ENCODE measurements around the gene MAGI3.

MAGI3 gene

DNA sequence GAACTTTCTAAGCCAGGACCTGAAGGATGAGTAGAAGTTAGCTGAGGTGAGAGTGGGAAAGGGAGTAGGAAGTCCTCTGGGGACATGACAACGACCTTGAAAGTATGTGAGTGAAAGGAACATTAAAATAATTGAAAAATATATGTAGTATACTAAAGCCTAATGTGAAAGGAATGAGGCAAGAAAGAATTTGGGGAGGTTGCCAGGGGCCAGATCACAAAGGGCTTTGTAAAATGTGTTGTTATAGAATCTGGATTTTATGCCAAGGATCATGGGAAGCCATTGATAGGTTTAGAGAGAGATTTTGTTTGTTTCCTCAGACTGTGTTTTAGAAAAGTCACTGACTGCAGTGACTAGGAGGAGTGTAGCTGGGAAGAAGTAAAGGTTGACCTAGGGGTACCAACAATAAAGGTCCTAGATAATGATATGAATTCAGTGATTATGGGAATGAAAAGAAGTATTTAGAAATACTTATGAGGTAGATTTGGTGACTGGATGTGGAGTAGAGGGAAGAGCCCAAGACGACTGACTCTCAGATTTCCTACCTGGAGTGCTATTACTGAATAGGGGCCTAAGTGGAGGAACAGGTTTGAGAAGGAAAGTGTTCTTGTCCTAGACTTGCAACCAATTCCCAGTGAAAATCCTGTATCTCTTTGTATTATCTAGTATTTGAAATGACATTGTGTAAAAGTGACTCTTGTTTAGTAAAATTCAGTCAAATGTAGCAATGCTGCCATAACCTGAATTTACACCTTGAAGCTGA, 189.1 kb downstream of the MAGI3 start:
- no peak overlapping the region for H3K4ac ChIP-seq (ENCODE audit: low read length)
- no peak overlapping the region for H3K4me2 ChIP-seq (ENCODE audit: insufficient read depth, low read length, poor library complexity, severe bottlenecking)
- no peaks in the 10 kb centered on the region for H3K27me3 ChIP-seq (ENCODE audit: control insufficient read depth in 3 of 3, insufficient read depth in 3 of 3, low read depth in 1 of 3, low read length in 3 of 3)
- H3K18ac ChIP-seq (ENCODE audit: low read length), result no peak overlapping the region
- H3K23ac ChIP-seq (ENCODE audit: low read depth, low read length, poor library complexity), result no peak overlapping the region
- H3K27ac ChIP-seq (replicated peaks; ENCODE audit: low read length), result no peak overlapping the region
- H2BK120ac ChIP-seq (ENCODE audit: low read depth, low read length), result no peak overlapping the region
- no peak overlapping the region for H3K9ac ChIP-seq (ENCODE audit: low read depth, low read length, poor library complexity)
- no peak overlapping the region for H4K8ac ChIP-seq (ENCODE audit: low read depth, low read length)
- no peak overlapping the region for H2BK12ac ChIP-seq (ENCODE audit: low read length)
- H3K36me3 ChIP-seq (replicated peaks in 1 of 2; ENCODE audit: control insufficient read depth in 2 of 2, insufficient read depth in 2 of 2, low read length in 2 of 2), result no peaks in the 10 kb centered on the region
- H2AFZ ChIP-seq (ENCODE audit: low read length), result no peak overlapping the region
- no peak for DNase-seq (ENCODE audit: low spot score)
- no peak overlapping the region for H3K14ac ChIP-seq (ENCODE audit: low read length)
- H2AK5ac ChIP-seq (ENCODE audit: low read depth, low read length), result no peak overlapping the region
- no peak overlapping the region for H2BK5ac ChIP-seq (ENCODE audit: low read length)
- no CpG with 5 or more reads among the region's 2 CpGs for WGBS, 2 donors (ENCODE audit: extremely low coverage in 2 of 2, insufficient read length in 2 of 2, insufficient replicate concordance in 1 of 2)
- no peak overlapping the region for H2BK15ac ChIP-seq (ENCODE audit: low read length)
- no peak overlapping the region for H3K4me3 ChIP-seq (ENCODE audit: low read length in 2 of 2)
- H3K79me1 ChIP-seq (ENCODE audit: low read depth, low read length), result no peaks in the 10 kb centered on the region
- H3K4me1 ChIP-seq (ENCODE audit: control insufficient read depth in 2 of 2, insufficient read depth in 1 of 2, low read depth in 1 of 2, low read length in 2 of 2), result no peaks in the 10 kb centered on the region
- H4K91ac ChIP-seq (ENCODE audit: low read depth, low read length, poor library complexity), result no peak overlapping the region
- no peaks in the 10 kb centered on the region for H3K9me3 ChIP-seq (replicated peaks in 1 of 2; ENCODE audit: control insufficient read depth in 2 of 2, insufficient read depth in 1 of 2, low read depth in 1 of 2, low read length in 2 of 2)

DNA sequence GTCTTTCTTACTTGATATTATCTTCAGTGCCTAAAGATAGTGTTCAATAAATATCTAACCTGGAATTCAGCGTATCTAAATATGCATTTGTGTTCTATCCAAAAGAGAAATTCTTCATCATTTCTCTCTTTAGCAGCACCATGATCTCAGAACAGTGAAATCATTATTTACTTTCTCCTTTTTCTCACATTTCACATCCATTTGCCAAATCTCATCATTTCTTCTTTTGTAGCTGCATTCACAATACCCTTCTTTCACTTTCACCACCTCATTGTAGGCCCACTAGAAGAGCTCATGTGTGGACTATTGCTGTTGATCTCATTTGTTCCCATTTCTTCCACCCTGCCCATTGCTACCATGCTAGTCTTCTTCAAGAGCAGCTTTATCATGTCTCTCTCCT, 191.0 kb downstream of the MAGI3 start:
- Histone ChIP-seq H3K36me3 (replicated peaks in 1 of 2; ENCODE audit: control insufficient read depth in 2 of 2, insufficient read depth in 2 of 2, low read length in 2 of 2) (peaks cover 0 to 8% of the 10 kb centered on the region in 2 donors), H2BK5ac (ENCODE audit: low read length) (no peak overlapping the region), H4K91ac (ENCODE audit: low read depth, low read length, poor library complexity) (no peak overlapping the region), H3K4me2 (ENCODE audit: insufficient read depth, low read length, poor library complexity, severe bottlenecking) (no peak overlapping the region), H3K9ac (ENCODE audit: low read depth, low read length, poor library complexity) (no peak overlapping the region), H3K14ac (ENCODE audit: low read length) (no peak overlapping the region), H3K4ac (ENCODE audit: low read length) (no peak overlapping the region), H3K27ac (replicated peaks; ENCODE audit: low read length) (no peak overlapping the region), H3K23ac (ENCODE audit: low read depth, low read length, poor library complexity) (no peak overlapping the region), H2BK120ac (ENCODE audit: low read depth, low read length) (no peak overlapping the region), H3K79me1 (ENCODE audit: low read depth, low read length) (no peaks in the 10 kb centered on the region), H2BK12ac (ENCODE audit: low read length) (no peak overlapping the region), H3K9me3 (replicated peaks in 1 of 2; ENCODE audit: control insufficient read depth in 2 of 2, insufficient read depth in 1 of 2, low read depth in 1 of 2, low read length in 2 of 2) (no peaks in the 10 kb centered on the region), H2AK5ac (ENCODE audit: low read depth, low read length) (no peak overlapping the region), H3K18ac (ENCODE audit: low read length) (no peak overlapping the region), H3K4me3 (ENCODE audit: low read length in 2 of 2) (no peak overlapping the region), H2BK15ac (ENCODE audit: low read length) (no peak overlapping the region), H3K27me3 (ENCODE audit: control insufficient read depth in 3 of 3, insufficient read depth in 3 of 3, low read depth in 1 of 3, low read length in 3 of 3) (no peaks in the 10 kb centered on the region), H2AFZ (ENCODE audit: low read length) (no peak overlapping the region), H3K4me1 (ENCODE audit: control insufficient read depth in 2 of 2, insufficient read depth in 1 of 2, low read depth in 1 of 2, low read length in 2 of 2) (no peaks in the 10 kb centered on the region), H4K8ac (ENCODE audit: low read depth, low read length) (no peak overlapping the region)
- DNase-seq (ENCODE audit: low spot score), result no peak
- whole genome bisulfite sequencing, 2 donors (ENCODE audit: extremely low coverage in 2 of 2, insufficient read length in 2 of 2, insufficient replicate concordance in 1 of 2), result no CpG with 5 or more reads among the region's 1 CpG

DNA sequence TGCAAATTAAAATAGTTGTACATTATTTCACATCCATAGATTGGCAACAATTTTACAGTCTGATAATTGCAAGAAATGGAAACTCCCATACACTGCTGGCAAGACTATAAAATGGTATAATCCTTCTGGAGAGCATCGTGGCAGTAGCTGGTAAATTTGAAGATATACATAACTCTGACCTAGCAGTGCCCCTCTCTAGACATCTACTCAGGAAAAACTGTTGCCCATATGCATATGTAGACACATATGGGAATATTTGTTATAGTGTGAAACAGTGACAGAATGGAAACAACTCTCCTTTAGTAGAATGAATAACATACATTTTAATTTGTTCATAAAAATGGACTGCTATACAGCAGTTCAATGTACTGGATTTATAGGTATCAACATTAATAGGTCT, 191.8 kb downstream of the MAGI3 start:
- no peak overlapping the region for H3K27ac ChIP-seq (replicated peaks; ENCODE audit: low read length)
- no peak for DNase-seq (ENCODE audit: low spot score)
- no peak overlapping the region for H2BK5ac ChIP-seq (ENCODE audit: low read length)
- WGBS, 2 donors (ENCODE audit: extremely low coverage in 2 of 2, insufficient read length in 2 of 2, insufficient replicate concordance in 1 of 2), result no CpG with 5 or more reads among the region's 1 CpG
- H3K9ac ChIP-seq (ENCODE audit: low read depth, low read length, poor library complexity), result no peak overlapping the region
- no peak overlapping the region for H3K23ac ChIP-seq (ENCODE audit: low read depth, low read length, poor library complexity)
- H3K4me1 ChIP-seq (ENCODE audit: control insufficient read depth in 2 of 2, insufficient read depth in 1 of 2, low read depth in 1 of 2, low read length in 2 of 2), result no peaks in the 10 kb centered on the region
- no peaks in the 10 kb centered on the region for H3K27me3 ChIP-seq (ENCODE audit: control insufficient read depth in 3 of 3, insufficient read depth in 3 of 3, low read depth in 1 of 3, low read length in 3 of 3)
- no peak overlapping the region for H4K91ac ChIP-seq (ENCODE audit: low read depth, low read length, poor library complexity)
- no peaks in the 10 kb centered on the region for H3K79me1 ChIP-seq (ENCODE audit: low read depth, low read length)
- no peak overlapping the region for H2BK120ac ChIP-seq (ENCODE audit: low read depth, low read length)
- no peak overlapping the region for H2BK12ac ChIP-seq (ENCODE audit: low read length)
- no peak overlapping the region for H3K14ac ChIP-seq (ENCODE audit: low read length)
- H3K4ac ChIP-seq (ENCODE audit: low read length), result no peak overlapping the region
- peaks cover 0 to 8% of the 10 kb centered on the region in 2 donors for H3K36me3 ChIP-seq (replicated peaks in 1 of 2; ENCODE audit: control insufficient read depth in 2 of 2, insufficient read depth in 2 of 2, low read length in 2 of 2)
- H2BK15ac ChIP-seq (ENCODE audit: low read length), result no peak overlapping the region
- no peak overlapping the region for H2AK5ac ChIP-seq (ENCODE audit: low read depth, low read length)
- H3K9me3 ChIP-seq (replicated peaks in 1 of 2; ENCODE audit: control insufficient read depth in 2 of 2, insufficient read depth in 1 of 2, low read depth in 1 of 2, low read length in 2 of 2), result no peaks in the 10 kb centered on the region
- H2AFZ ChIP-seq (ENCODE audit: low read length), result no peak overlapping the region
- H3K18ac ChIP-seq (ENCODE audit: low read length), result no peak overlapping the region
- no peak overlapping the region for H4K8ac ChIP-seq (ENCODE audit: low read depth, low read length)
- no peak overlapping the region for H3K4me2 ChIP-seq (ENCODE audit: insufficient read depth, low read length, poor library complexity, severe bottlenecking)
- H3K4me3 ChIP-seq (ENCODE audit: low read length in 2 of 2), result no peak overlapping the region

DNA sequence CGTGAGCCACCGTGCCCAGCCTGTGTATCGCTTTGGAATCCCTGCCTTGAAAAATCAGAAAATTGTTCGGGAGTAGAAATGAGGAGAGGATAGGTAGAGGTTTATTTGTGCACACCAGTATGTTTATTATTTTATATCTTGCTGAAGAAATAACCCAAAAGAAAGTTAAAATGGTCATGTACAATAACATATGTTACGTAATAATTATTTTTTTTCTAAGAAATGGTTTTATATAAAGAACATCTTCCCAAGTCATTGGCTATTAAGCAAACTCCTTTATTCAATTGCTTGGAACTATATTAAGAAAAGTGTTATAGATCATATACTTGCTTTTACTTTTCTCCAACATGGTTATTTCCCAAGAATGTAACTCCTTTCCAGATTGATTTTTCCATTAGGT, 197.2 kb downstream of the MAGI3 start:
- Histone ChIP-seq H3K36me3 (replicated peaks in 1 of 2; ENCODE audit: control insufficient read depth in 2 of 2, insufficient read depth in 2 of 2, low read length in 2 of 2) (peaks cover 0 to 8% of the 10 kb centered on the region in 2 donors), H3K9ac (ENCODE audit: low read depth, low read length, poor library complexity) (no peak overlapping the region), H4K91ac (ENCODE audit: low read depth, low read length, poor library complexity) (no peak overlapping the region), H3K4me1 (ENCODE audit: control insufficient read depth in 2 of 2, insufficient read depth in 1 of 2, low read depth in 1 of 2, low read length in 2 of 2) (no peaks in the 10 kb centered on the region), H4K8ac (ENCODE audit: low read depth, low read length) (no peak overlapping the region), H2AFZ (ENCODE audit: low read length) (no peak overlapping the region), H3K4me3 (ENCODE audit: low read length in 2 of 2) (no peak overlapping the region), H3K18ac (ENCODE audit: low read length) (no peak overlapping the region), H2BK15ac (ENCODE audit: low read length) (no peak overlapping the region), H3K27me3 (ENCODE audit: control insufficient read depth in 3 of 3, insufficient read depth in 3 of 3, low read depth in 1 of 3, low read length in 3 of 3) (no peaks in the 10 kb centered on the region), H3K14ac (ENCODE audit: low read length) (no peak overlapping the region), H2AK5ac (ENCODE audit: low read depth, low read length) (no peak overlapping the region), H3K79me1 (ENCODE audit: low read depth, low read length) (no peaks in the 10 kb centered on the region), H3K4ac (ENCODE audit: low read length) (no peak overlapping the region), H3K4me2 (ENCODE audit: insufficient read depth, low read length, poor library complexity, severe bottlenecking) (no peak overlapping the region), H2BK5ac (ENCODE audit: low read length) (no peak overlapping the region), H2BK12ac (ENCODE audit: low read length) (no peak overlapping the region), H3K27ac (replicated peaks; ENCODE audit: low read length) (no peak overlapping the region), H2BK120ac (ENCODE audit: low read depth, low read length) (no peak overlapping the region), H3K23ac (ENCODE audit: low read depth, low read length, poor library complexity) (no peak overlapping the region), H3K9me3 (replicated peaks in 1 of 2; ENCODE audit: control insufficient read depth in 2 of 2, insufficient read depth in 1 of 2, low read depth in 1 of 2, low read length in 2 of 2) (no peaks in the 10 kb centered on the region)
- DNase-seq (ENCODE audit: low spot score), result no peak
- no CpG with 5 or more reads among the region's 5 CpGs for WGBS, 2 donors (ENCODE audit: extremely low coverage in 2 of 2, insufficient read length in 2 of 2, insufficient replicate concordance in 1 of 2)
